WTC11 (cell line): Measurements from ENCODE around the gene RPS6KL1. TPM values are rescaled to one million over a fixed set of nuclear protein-coding genes. Genes with fewer than 3 reads are reported as not detected.

Experiments
- ATAC-seq: fragments of 200-7000 bp; cut with Tn5 transposase; 2 replicates; pipeline ENCODE4 v1.10.0; 2021; ENCODE audit warnings: mild to moderate bottlenecking, moderate library complexity
- CTCF ChIA-PET: fragments of 300-600 bp; sonication (Branson Sonifier 250); formaldehyde crosslinking; loops from one replicate; lab custom pipeline; 2021; ENCODE audit warnings: antibody characterized with exemption; lab: Charles Lee
- POLR2A ChIA-PET: fragments of 350-600 bp; sonication (Branson Sonifier 250); formaldehyde crosslinking; loops from one replicate; lab custom pipeline; 2021; ENCODE audit warnings: antibody characterized with exemption; lab: Charles Lee
- DNase-seq: peaks from one replicate; pipeline ENCODE4 v3.0.0; 2021; ENCODE audit warnings: low spot score
- H3K27ac Mint-ChIP-seq: 2 replicates; pipeline ENCODE4 v1.8.0; 2021; ENCODE audit warnings: mixed read lengths
- H3K27me3 Mint-ChIP-seq: 2 replicates; pipeline ENCODE4 v1.8.0; 2021; ENCODE audit warnings: low read depth, mild to moderate bottlenecking, moderate library complexity, mixed read lengths
- H3K36me3 Mint-ChIP-seq: 2 replicates; pipeline ENCODE4 v1.8.0; 2021; ENCODE audit warnings: mixed read lengths
- H3K4me1 Mint-ChIP-seq: 2 replicates; pipeline ENCODE4 v1.8.0; 2022; ENCODE audit warnings: mixed read lengths
- H3K4me3 Mint-ChIP-seq: 2 replicates; pipeline ENCODE4 v1.8.0; 2021; ENCODE audit warnings: mild to moderate bottlenecking, moderate library complexity, mixed read lengths
- H3K9me3 Mint-ChIP-seq: 2 replicates; pipeline ENCODE4 v1.8.0; 2021; ENCODE audit warnings: mixed read lengths
- ATF3 ChIP-seq: sonication (generic); formaldehyde crosslinking; conservative IDR thresholded peaks from 2 replicates; pipeline ENCODE4 v1.8.1; 2022; ENCODE audit warnings: mild to moderate bottlenecking, missing genetic modification reagents
- CTCF ChIP-seq: fragments of 200-600 bp; IDR thresholded peaks from 2 replicates; pipeline ENCODE4 v1.8.0; 2022; ENCODE audit warnings: antibody characterized with exemption
- IRF1 ChIP-seq: sonication (generic); formaldehyde crosslinking; IDR thresholded peaks from 2 replicates; pipeline ENCODE4 v1.8.0; 2023; ENCODE audit warnings: missing genetic modification reagents
- JUN ChIP-seq: sonication (generic); formaldehyde crosslinking; IDR thresholded peaks from 2 replicates; pipeline ENCODE4 v1.8.0; 2023; ENCODE audit warnings: mild to moderate bottlenecking, missing genetic modification reagents
- MXD4 ChIP-seq: fragments of 250-450 bp; sonication (Bioruptor Pico); IDR thresholded peaks from 2 replicates; pipeline ENCODE4 v1.8.0; 2021; ENCODE audit warnings: mild to moderate bottlenecking, moderate library complexity, borderline replicate concordance
- MYBL2 ChIP-seq: sonication (generic); formaldehyde crosslinking; IDR thresholded peaks from 2 replicates; pipeline ENCODE4 v1.8.1; 2023; ENCODE audit warnings: mild to moderate bottlenecking, moderate library complexity, missing genetic modification reagents
- NFE2L1 ChIP-seq: sonication (generic); formaldehyde crosslinking; IDR thresholded peaks from 2 replicates; pipeline ENCODE4 v1.8.1; 2023; ENCODE audit warnings: missing genetic modification reagents
- NR2C2 ChIP-seq: sonication (generic); formaldehyde crosslinking; IDR thresholded peaks from 2 replicates; pipeline ENCODE4 v1.8.0; 2022; ENCODE audit warnings: mild to moderate bottlenecking, missing genetic modification reagents
- NR3C1 ChIP-seq: sonication (generic); formaldehyde crosslinking; conservative IDR thresholded peaks from 2 replicates; pipeline ENCODE4 v1.8.1; 2023; ENCODE audit warnings: low read depth, mild to moderate bottlenecking, missing genetic modification reagents
- SMAD4 ChIP-seq: sonication (generic); formaldehyde crosslinking; IDR thresholded peaks from 2 replicates; pipeline ENCODE4 v1.8.0; 2022; ENCODE audit warnings: mild to moderate bottlenecking, missing genetic modification reagents
- TEAD4 ChIP-seq: sonication (generic); formaldehyde crosslinking; IDR thresholded peaks from 2 replicates; pipeline ENCODE4 v1.8.0; 2022; ENCODE audit warnings: mild to moderate bottlenecking, missing genetic modification reagents
- TP53 ChIP-seq: sonication (generic); formaldehyde crosslinking; IDR thresholded peaks from 2 replicates; pipeline ENCODE4 v1.8.1; 2023; ENCODE audit warnings: mild to moderate bottlenecking, missing genetic modification reagents
- ZBTB21 ChIP-seq: sonication (generic); formaldehyde crosslinking; IDR thresholded peaks from 2 replicates; pipeline ENCODE4 v1.8.1; 2023; ENCODE audit warnings: mild to moderate bottlenecking, missing genetic modification reagents, borderline replicate concordance
- ZMAT4 ChIP-seq: fragments of 250-450 bp; sonication (Bioruptor Pico); IDR thresholded peaks from 2 replicates; pipeline ENCODE4 v1.9.0; 2021; ENCODE audit warnings: mild to moderate bottlenecking
- ZNF219 ChIP-seq: sonication (generic); formaldehyde crosslinking; IDR thresholded peaks from 2 replicates; pipeline ENCODE4 v1.8.0; 2023; ENCODE audit warnings: missing genetic modification reagents, mild to moderate bottlenecking, borderline replicate concordance
- ZNF416 ChIP-seq: fragments of 250-450 bp; sonication (Bioruptor Pico); IDR thresholded peaks from 2 replicates; pipeline ENCODE4 v1.9.0; 2021; ENCODE audit warnings: mild to moderate bottlenecking, inconsistent platforms
- ZSCAN18 ChIP-seq: fragments of 250-450 bp; sonication (Bioruptor Pico); IDR thresholded peaks from 2 replicates; pipeline ENCODE4 v2.1.2; 2022; ENCODE audit warnings: mild to moderate bottlenecking, moderate library complexity
- total RNA-seq: library from RNA; stranded (reverse); gene quantifications from 3 replicates; pipeline ENCODE4 v1.2.3, GENCODE V29; 2021

RPS6KL1 gene
- total RNA-seq, 1 experiment from 2014 or later: 10.6 TPM

GRCh38 chr14:74863274-74863673, 59.8 kb downstream of the RPS6KL1 start (continued):
- no peak for TF ChIP-seq ZNF219 (CRISPR knock-in tag)
- TF ChIP-seq ATF3: no peak
- TF ChIP-seq TEAD4 (CRISPR knock-in tag): no peak
- no peak for TF ChIP-seq MYBL2 (CRISPR knock-in tag)
- no peak for TF ChIP-seq ZMAT4 (CRISPR knock-in tag)
- no peak for TF ChIP-seq TP53 (CRISPR knock-in tag)
- TF ChIP-seq IRF1 (CRISPR knock-in tag): no peak
- TF ChIP-seq NR2C2 (CRISPR knock-in tag): no peak
- TF ChIP-seq NFE2L1 (CRISPR knock-in tag): no peak
- TF ChIP-seq SMAD4: no peak
- no peak for TF ChIP-seq MXD4
- no peak for TF ChIP-seq ZSCAN18 (CRISPR knock-in tag)

- no peak for TF ChIP-seq ZNF416
- TF ChIP-seq ZBTB21 (CRISPR knock-in tag): no peak
- no peak for TF ChIP-seq JUN (CRISPR knock-in tag)
- DNase-seq (no peak), ATAC-seq (no peak)
- POLR2A ChIA-PET: interaction anchor here (1.3 to 1.8 kb wide), 2 partner anchors 44 to 113 kb away, joined by 3 to 9 read pairs; no protein-coding TSS in a partner anchor
- Mint-ChIP-seq H3K27ac (no peak overlapping the region), H3K4me3 (no peak overlapping the region), H3K4me1 (peaks cover 3% of the 10 kb centered on the region; the same call in 1 of the 2 replicates), H3K27me3 (no peaks in the 10 kb centered on the region; the same call in none of the 2 replicates), H3K9me3 (no peaks in the 10 kb centered on the region), H3K36me3 (no peaks in the 10 kb centered on the region)
- CTCF ChIA-PET: interaction anchor here (0.7 to 8.9 kb wide), 22 partner anchors 10 to 446 kb away, joined by 3 to 241 read pairs (median 8); partner anchors contain the start of genes ACYP1, DLST, MLH3 and PROX2
Measured at GRCh38 chr14:74861734-74862090, 61.3 kb downstream of the RPS6KL1 start.

GRCh38 chr14:74860899-74861733, 61.9 kb downstream of the RPS6KL1 start:
- TF ChIP-seq CTCF: peak; percentile 77
- TF ChIP-seq NR3C1 (CRISPR knock-in tag): no peak
- H3K27ac Mint-ChIP-seq: no peak overlapping the region
- POLR2A ChIA-PET: interaction anchor here (0.6 to 1.8 kb wide), 5 partner anchors 25 to 227 kb away, joined by 3 to 9 read pairs (median 3); no protein-coding TSS in a partner anchor
- peaks cover 3% of the 10 kb centered on the region; the same call in 1 of the 2 replicates for H3K4me1 Mint-ChIP-seq
- CTCF ChIA-PET: interaction anchor here (0.6 to 8.9 kb wide), 69 partner anchors 10 to 700 kb away, joined by 3 to 241 read pairs (median 5); partner anchors contain the start of genes ACYP1, DLST, EIF2B2 and LTBP2
- no peaks in the 10 kb centered on the region for H3K36me3 Mint-ChIP-seq
- no peak overlapping the region for H3K4me3 Mint-ChIP-seq
- no peaks in the 10 kb centered on the region; the same call in none of the 2 replicates for H3K27me3 Mint-ChIP-seq
- no peaks in the 10 kb centered on the region for H3K9me3 Mint-ChIP-seq
- ATAC-seq (peak; percentile 95), DNase-seq (peak; percentile 95)
